Mesenchymal stem cell (in vitro differentiated cells and primary cell): ENCODE measurements around the gene LGALS3BP.
A peak's percentile ranks its signal among the peaks of the same experiment; 100 is the strongest.

ENCODE experiments used
- DNase-seq: peaks from one replicate; pipeline ENCODE4 v3.0.0-alpha.2; 2013
- H2AFZ ChIP-seq: one replicate; pipeline ENCODE4 v1.6.1; 2013; ENCODE audit warnings: low read depth, mild to moderate bottlenecking, control low read depth, inconsistent platforms, low read length, moderate library complexity
- H2AK5ac ChIP-seq: 2 replicates; pipeline ENCODE4 v1.6.1; 2013; ENCODE audit warnings: low read length, moderate library complexity, mild to moderate bottlenecking, inconsistent platforms; ENCODE audit not compliant: severe bottlenecking
- H2BK120ac ChIP-seq: one replicate; pipeline ENCODE4 v1.6.1; 2013; ENCODE audit warnings: low read depth, mild to moderate bottlenecking, inconsistent platforms, low read length, moderate library complexity
- H2BK12ac ChIP-seq, 2 experiments: one replicate each; pipeline ENCODE4 v1.6.1; 2013; ENCODE audit warnings: inconsistent platforms in 2 of 2, low read length in 2 of 2, mild to moderate bottlenecking in 2 of 2, moderate library complexity in 2 of 2, control low read depth in 1 of 2
- H2BK15ac ChIP-seq: one replicate; pipeline ENCODE4 v1.6.1; 2013; ENCODE audit warnings: mild to moderate bottlenecking, low read depth, inconsistent platforms; ENCODE audit not compliant: poor library complexity, severe bottlenecking
- H2BK5ac ChIP-seq: 2 replicates; pipeline ENCODE4 v1.6.1; 2013; ENCODE audit warnings: low read depth, mild to moderate bottlenecking, low read length, control low read depth, inconsistent platforms; ENCODE audit not compliant: poor library complexity, severe bottlenecking
- H3K14ac ChIP-seq, 2 experiments: one replicate each; pipeline ENCODE4 v1.6.1; 2013; ENCODE audit warnings: inconsistent platforms in 2 of 2, low read length in 2 of 2, control low read depth in 1 of 2, mild to moderate bottlenecking in 1 of 2, moderate library complexity in 1 of 2
- H3K18ac ChIP-seq, 2 experiments: one replicate each; pipeline ENCODE4 v1.6.1; 2013; ENCODE audit warnings: inconsistent platforms in 2 of 2, low read length in 2 of 2, control low read depth in 1 of 2, low read depth in 1 of 2, mild to moderate bottlenecking in 1 of 2
- H3K23ac ChIP-seq, 2 experiments: one replicate each; pipeline ENCODE4 v1.6.1; 2013; ENCODE audit warnings: inconsistent platforms in 2 of 2, low read length in 2 of 2, mild to moderate bottlenecking in 2 of 2, moderate library complexity in 2 of 2, control low read depth in 1 of 2
- H3K27ac ChIP-seq: 2 replicates; pipeline ENCODE4 v1.5.1; 2013; ENCODE audit warnings: mild to moderate bottlenecking, moderate library complexity, low read length, control low read depth, inconsistent platforms; ENCODE audit not compliant: poor library complexity, severe bottlenecking
- H3K27me3 ChIP-seq, 2 experiments: 2 replicates each; pipeline versions ENCODE4 v1.6.1 to v1.7.0; 2013; ENCODE audit warnings: low read length in 2 of 2, mild to moderate bottlenecking in 2 of 2, moderate library complexity in 2 of 2, control low read depth in 1 of 2, inconsistent platforms in 1 of 2; ENCODE audit not compliant: control insufficient read depth in 1 of 2, insufficient read depth in 1 of 2
- H3K36me3 ChIP-seq, 2 experiments: 2 replicates each; pipeline versions ENCODE4 v1.6.1 to v1.7.0; 2013; ENCODE audit warnings: low read length in 2 of 2, control low read depth in 1 of 2, inconsistent platforms in 1 of 2, low read depth in 1 of 2, mild to moderate bottlenecking in 1 of 2; ENCODE audit not compliant: insufficient read depth in 2 of 2, control insufficient read depth in 1 of 2
- H3K4ac ChIP-seq, 2 experiments: one replicate each; pipeline ENCODE4 v1.6.1; 2013; ENCODE audit warnings: inconsistent platforms in 2 of 2, low read length in 2 of 2, mild to moderate bottlenecking in 2 of 2, moderate library complexity in 2 of 2, control low read depth in 1 of 2, low read depth in 1 of 2
- H3K4me1 ChIP-seq: 2 replicates; pipeline ENCODE4 v1.6.1; 2013; ENCODE audit warnings: low read depth, low read length, control low read depth; ENCODE audit not compliant: control insufficient read depth, insufficient read depth
- H3K4me2 ChIP-seq: 2 replicates; pipeline ENCODE4 v1.6.1; 2013; ENCODE audit warnings: low read length, mild to moderate bottlenecking, inconsistent platforms; ENCODE audit not compliant: poor library complexity, severe bottlenecking
- H3K4me3 ChIP-seq, 2 experiments: 2 replicates each; pipeline versions ENCODE4 v1.5.1 to v1.7.0; 2013; ENCODE audit warnings: low read length in 2 of 2, mild to moderate bottlenecking in 2 of 2, control low read depth in 1 of 2, low read depth in 1 of 2; ENCODE audit not compliant: insufficient read depth in 1 of 2
- H3K79me1 ChIP-seq: replicated peaks from 2 replicates; pipeline ENCODE4 v1.6.1; 2013; ENCODE audit warnings: mild to moderate bottlenecking, control low read depth, low read length, inconsistent platforms; ENCODE audit not compliant: poor library complexity, severe bottlenecking
- H3K9ac ChIP-seq: 2 replicates; pipeline ENCODE4 v1.7.0; 2013; ENCODE audit warnings: mild to moderate bottlenecking, low read length, moderate library complexity
- H3K9me3 ChIP-seq: 2 replicates; pipeline ENCODE4 v1.7.0; 2013; ENCODE audit warnings: mild to moderate bottlenecking, low read length; ENCODE audit not compliant: control insufficient read depth
- H4K8ac ChIP-seq: one replicate; pipeline ENCODE4 v1.6.1; 2013; ENCODE audit warnings: inconsistent platforms, mild to moderate bottlenecking, low read length, moderate library complexity
- H4K91ac ChIP-seq: one replicate; pipeline ENCODE4 v1.6.1; 2013; ENCODE audit warnings: mild to moderate bottlenecking, low read length, inconsistent platforms
- WGBS: methylation state at CpG from one replicate; pipeline ENCODE4 v1.1.7; 2013; ENCODE audit warnings: mixed read lengths; 5-methylcytosine and 5-hydroxymethylcytosine counted together

LGALS3BP gene

DNA sequence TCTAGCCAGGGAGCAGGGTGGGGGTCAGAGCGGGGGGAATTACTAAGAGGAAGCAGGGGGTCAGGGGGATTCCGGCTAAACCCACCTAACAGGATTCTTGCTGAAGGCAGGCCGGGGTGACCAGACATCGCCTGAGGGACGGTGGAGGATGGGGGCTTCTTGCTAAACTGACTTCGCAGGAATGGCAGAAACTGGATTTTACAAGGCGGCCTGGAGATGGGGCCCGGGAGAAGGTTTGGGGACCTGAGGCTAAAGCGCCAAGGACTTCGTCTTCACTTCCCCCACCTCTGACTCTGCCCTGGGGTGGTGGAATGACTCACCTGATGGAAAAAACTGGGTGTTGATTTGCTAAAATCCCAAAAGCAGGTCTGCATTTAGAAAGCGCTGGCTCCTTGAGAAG lies 23.5 kb downstream of the LGALS3BP start:
- Histone ChIP-seq H3K18ac (no peak overlapping the region), H3K14ac (no peak overlapping the region), H3K9me3 (peaks cover 5% of the 10 kb centered on the region), H3K4me2 (no peak overlapping the region), H2BK5ac (no peak overlapping the region), H3K4ac (no peak overlapping the region), H2BK12ac (no peak overlapping the region), H3K4me1 (peaks cover 10% of the 10 kb centered on the region), H3K9ac (no peak overlapping the region), H4K8ac (no peak overlapping the region), H3K4me3 (no peak overlapping the region), H4K91ac (no peak overlapping the region), H2AFZ (no peak overlapping the region), H3K27me3 (no peaks in the 10 kb centered on the region), H3K36me3 (no peaks in the 10 kb centered on the region), H3K23ac (no peak overlapping the region), H2AK5ac (no peak overlapping the region), H2BK15ac (no peak overlapping the region), H3K27ac (no peak overlapping the region), H3K79me1 (no peaks in the 10 kb centered on the region), H2BK120ac (no peak overlapping the region)
- WGBS = 89% methylated on average over 7 of the region's 11 CpGs
- no peak for DNase-seq

DNA sequence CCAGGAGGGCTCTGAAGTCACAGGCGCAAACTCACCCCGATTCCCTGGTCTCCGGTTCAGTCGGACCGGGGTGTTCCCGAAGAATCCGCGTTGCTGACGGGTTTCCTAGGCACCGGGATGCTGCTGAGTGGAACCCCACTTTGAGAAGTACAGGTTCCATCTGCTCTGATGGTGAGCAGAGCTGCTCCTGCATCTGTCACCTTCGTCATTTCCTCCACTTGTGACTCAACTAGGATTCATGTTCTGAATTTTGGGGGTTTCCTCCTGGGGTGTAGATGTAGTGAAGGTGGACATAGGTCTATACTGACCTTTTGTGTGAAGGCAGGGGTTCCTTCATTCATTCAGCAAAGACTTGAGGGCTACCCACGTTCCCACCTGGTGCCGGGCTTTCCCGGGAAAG lies 25.0 kb downstream of the LGALS3BP start:
- H2BK15ac ChIP-seq = no peak overlapping the region

DNA sequence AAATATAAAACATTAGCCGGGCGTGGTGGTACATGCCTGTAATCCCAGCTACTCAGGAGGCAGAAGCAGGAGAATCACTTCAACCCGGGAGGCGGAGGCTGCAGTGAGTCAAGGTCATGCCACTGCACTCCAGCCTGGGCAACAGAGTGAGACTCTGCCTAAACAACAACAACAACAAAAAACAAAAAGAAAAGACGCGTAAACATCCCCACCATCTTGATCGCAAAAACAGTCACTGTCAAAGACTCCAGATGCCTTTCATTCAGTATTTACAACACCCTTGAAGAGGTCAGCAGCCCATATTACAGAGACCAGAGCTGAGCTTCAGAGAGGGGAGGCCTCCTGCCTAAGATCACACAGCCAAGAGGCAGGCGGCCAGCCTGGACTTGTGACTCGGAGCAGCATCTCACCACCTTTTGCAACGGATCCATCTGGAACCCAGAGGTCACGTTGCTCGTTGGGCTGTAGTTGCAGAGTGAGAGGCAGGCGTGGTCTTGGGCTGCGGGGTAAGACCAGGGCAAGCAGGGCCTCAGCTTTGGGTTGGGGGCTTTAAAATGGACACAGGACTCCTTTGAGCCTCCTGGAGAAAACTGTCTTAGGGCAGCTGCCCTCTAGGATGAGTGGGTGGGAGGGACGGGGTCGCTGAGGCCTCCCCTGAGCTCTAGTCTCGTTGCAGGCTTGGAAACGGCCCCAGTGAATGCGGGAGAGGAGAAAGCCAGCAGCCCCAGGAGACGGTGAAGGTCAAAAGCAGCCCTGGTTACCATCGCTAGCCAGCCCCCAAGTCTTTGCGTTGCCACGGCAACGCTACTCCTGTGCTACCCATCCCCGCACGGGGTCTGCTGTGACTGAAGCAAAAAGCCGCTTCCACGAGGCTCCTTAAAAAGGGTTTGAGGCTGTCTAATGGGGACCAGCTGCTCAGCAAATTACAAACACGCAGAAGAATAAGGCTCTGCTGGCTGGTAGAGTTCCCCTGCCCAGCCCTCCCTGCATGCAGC lies 26.1 kb downstream of the LGALS3BP start:
- WGBS = 75% methylated on average over 29 of the region's 29 CpGs
- Histone ChIP-seq H3K18ac (peak overlapping the region in 1 of 2 experiments; percentile 71), H3K4me2 (no peak overlapping the region), H3K27ac (no peak overlapping the region), H2BK12ac (peak overlapping the region; percentile 28 to 29), H2BK120ac (no peak overlapping the region), H3K79me1 (no peaks in the 10 kb centered on the region), H3K23ac (no peak overlapping the region), H4K91ac (peak overlapping the region; percentile 71), H3K27me3 (no peaks in the 10 kb centered on the region), H3K14ac (no peak overlapping the region), H3K4ac (peak overlapping the region in 1 of 2 experiments; percentile 29), H2BK15ac (no peak overlapping the region), H3K36me3 (no peaks in the 10 kb centered on the region), H3K4me3 (no peak overlapping the region), H3K9me3 (peaks cover 20% of the 10 kb centered on the region), H3K4me1 (peaks cover 10% of the 10 kb centered on the region), H3K9ac (peak overlapping the region; percentile 15), H2BK5ac (no peak overlapping the region), H2AFZ (no peak overlapping the region), H2AK5ac (no peak overlapping the region), H4K8ac (peak overlapping the region; percentile 35)
- no peak for DNase-seq

More for the DNA sequence above, 25.0 kb downstream of the LGALS3BP start:
- no peak overlapping the region for H4K91ac ChIP-seq
- no peak overlapping the region for H2AFZ ChIP-seq
- H3K9ac ChIP-seq = no peak overlapping the region
- H3K4me2 ChIP-seq = no peak overlapping the region
- H3K4me3 ChIP-seq = no peak overlapping the region
- peaks cover 20% of the 10 kb centered on the region for H3K9me3 ChIP-seq
- peaks cover 10% of the 10 kb centered on the region for H3K4me1 ChIP-seq
- DNase-seq = no peak
- no peak overlapping the region for H2BK120ac ChIP-seq
- H2BK12ac ChIP-seq = no peak overlapping the region
- no peak overlapping the region for H2AK5ac ChIP-seq
- H3K14ac ChIP-seq = no peak overlapping the region
- no peaks in the 10 kb centered on the region for H3K36me3 ChIP-seq
- H4K8ac ChIP-seq = no peak overlapping the region
- 96% methylated on average over 13 of the region's 14 CpGs for WGBS
- no peak overlapping the region for H3K23ac ChIP-seq
- no peak overlapping the region for H3K27ac ChIP-seq
- H3K18ac ChIP-seq = no peak overlapping the region
- no peaks in the 10 kb centered on the region for H3K27me3 ChIP-seq
- H3K4ac ChIP-seq = no peak overlapping the region
- H3K79me1 ChIP-seq = no peaks in the 10 kb centered on the region
- no peak overlapping the region for H2BK5ac ChIP-seq

DNA sequence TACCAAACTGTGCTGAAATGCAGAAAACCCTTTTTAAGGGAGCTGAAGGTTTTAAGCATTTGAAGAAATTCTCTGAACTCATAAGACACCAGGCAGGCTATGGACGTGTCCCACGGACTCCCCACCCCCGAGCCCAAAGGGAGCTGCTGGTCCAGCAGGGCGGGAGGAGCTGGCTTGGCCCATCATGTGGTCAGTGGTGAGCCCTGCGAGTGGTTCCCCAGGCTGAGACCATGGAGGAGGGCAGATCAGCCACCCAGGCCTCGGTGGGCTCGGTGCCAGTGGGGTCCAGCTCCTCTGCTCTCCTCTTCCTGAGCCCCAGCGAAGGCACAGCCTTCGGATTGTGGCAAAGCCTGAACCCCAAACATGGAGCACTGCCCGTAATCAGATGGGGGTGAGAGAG lies 27.0 kb downstream of the LGALS3BP start:
- no peak for DNase-seq
- peak overlapping the region; percentile 1 for H2BK15ac ChIP-seq
- no peak overlapping the region for H3K23ac ChIP-seq
- H3K14ac ChIP-seq = peak overlapping the region in 1 of 2 experiments; percentile 14
- peak overlapping the region; percentile 76 for H4K8ac ChIP-seq
- H2BK5ac ChIP-seq = no peak overlapping the region
- peaks cover 9% of the 10 kb centered on the region for H3K4me1 ChIP-seq
- peak overlapping the region; percentile 44 to 97 for H2BK12ac ChIP-seq
- no peaks in the 10 kb centered on the region for H3K79me1 ChIP-seq
- H2BK120ac ChIP-seq = peak overlapping the region; percentile 89
- H2AK5ac ChIP-seq = peak overlapping the region; percentile 75
- H3K4ac ChIP-seq = peak overlapping the region; percentile 27 to 59
- no peak overlapping the region for H2AFZ ChIP-seq
- no peak overlapping the region for H3K27ac ChIP-seq
- WGBS = 95% methylated on average over 10 of the region's 10 CpGs
- peak overlapping the region; percentile 58 for H3K9ac ChIP-seq
- H3K36me3 ChIP-seq = no peaks in the 10 kb centered on the region
- no peak overlapping the region for H3K4me3 ChIP-seq
- H3K4me2 ChIP-seq = no peak overlapping the region
- H3K27me3 ChIP-seq = no peaks in the 10 kb centered on the region
- peak overlapping the region; percentile 62 to 86 for H3K18ac ChIP-seq
- peak overlapping the region; percentile 60 for H4K91ac ChIP-seq
- peaks cover 20% of the 10 kb centered on the region for H3K9me3 ChIP-seq
